NCI-H2029 (cell line): ENCODE measurements around the gene SHISAL2A.

Experiments used
- DNase-seq: peaks from one replicate; lab custom pipeline; 2025; lab: John Stamatoyannopoulos, UW

The SHISAL2A gene

DNA sequence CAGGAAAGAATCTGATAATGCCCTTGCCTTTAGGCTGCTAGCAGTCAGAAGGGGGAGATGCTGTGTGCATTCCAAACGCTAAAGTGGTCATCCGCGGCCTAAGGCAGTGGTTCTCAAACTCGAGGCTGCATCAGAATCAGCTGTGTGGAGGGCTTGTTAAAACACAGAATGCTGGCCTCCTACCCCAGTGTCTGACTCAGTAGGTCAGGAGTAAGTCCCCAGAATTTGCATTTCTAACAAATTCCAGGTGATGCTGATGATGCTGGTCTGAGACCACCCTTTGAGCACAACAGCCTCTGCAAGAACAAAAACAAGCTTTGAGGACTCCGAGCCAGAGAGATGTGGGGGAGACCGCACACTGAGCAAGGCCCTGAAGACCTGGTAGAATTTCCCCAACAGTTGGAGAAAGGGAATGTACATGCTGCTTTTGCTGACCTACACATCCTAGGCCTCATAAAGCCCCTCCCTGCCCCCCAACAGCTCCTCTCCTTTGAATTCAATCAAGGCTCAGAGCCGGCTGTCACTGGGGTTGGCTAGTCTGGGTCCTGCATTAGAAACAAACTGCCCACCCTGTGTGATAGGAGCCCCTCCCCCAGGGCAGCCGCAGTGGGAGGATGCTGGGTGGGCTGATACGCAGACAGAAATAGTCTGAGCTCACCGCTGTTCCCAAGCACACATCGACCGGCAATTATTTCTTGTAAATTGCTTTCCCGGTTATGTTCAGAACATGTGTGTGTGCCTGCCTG, 27.1 kb downstream of the SHISAL2A start:
- no peak for DNase-seq

GRCh38 chr1:52660807-52661206, 27.8 kb downstream of the SHISAL2A start:
- no peak for DNase-seq

DNA sequence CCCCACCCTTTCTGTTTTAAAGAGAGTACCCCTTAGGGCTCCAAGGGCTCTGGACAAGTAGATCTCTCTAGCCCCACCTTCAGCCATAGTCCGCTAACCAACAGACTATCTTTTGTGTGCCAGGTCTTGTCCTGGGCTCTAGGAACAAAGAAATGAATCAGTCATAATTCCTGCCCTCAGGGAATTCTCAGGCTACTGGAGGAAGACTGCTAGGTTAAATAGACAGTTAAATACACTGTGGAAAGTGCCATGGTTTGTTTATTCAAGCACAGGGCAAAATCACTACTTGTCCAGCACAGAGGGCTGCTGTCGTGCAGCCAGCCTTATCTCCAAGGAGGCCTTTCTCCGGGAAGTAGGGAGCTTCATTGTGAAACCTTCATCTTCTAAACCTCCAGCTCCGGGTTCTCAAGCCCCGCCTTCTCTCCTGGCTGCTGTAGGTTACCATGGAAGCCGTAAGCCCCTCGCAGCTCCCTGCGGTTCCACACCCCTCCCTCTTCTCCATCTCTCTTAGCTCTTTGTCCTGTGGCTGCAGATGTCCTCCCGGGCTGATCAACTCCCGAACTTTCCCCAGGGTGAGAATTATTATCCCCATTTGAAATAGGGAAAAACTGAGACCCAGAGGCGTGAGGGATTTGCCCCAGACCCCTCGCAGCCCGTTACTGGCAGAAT, 29.8 kb downstream of the SHISAL2A start:
- DNase-seq, result no peak

DNA sequence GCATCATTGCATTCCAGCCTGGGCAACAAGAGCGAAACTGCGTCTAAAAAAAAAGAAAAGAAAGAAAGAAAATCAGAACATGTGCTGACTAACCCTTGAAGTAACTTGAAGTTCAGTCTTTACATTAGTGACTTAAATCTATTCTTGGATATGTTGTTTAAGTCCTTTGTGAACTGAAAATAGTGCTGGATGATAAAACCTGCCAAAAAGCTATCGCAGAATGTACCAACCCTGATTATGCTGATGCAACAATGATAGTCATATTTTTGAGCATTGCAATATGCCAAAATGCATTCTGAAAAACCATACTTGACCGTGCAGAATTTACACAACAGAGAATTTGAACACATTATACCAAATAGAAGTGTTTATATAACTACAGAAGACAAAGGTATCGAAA, 30.7 kb downstream of the SHISAL2A start:
- DNase-seq, result no peak

- DNase-seq, result no peak
These were observed 32.3 kb downstream of the SHISAL2A start for GRCh38 chr1:52665006-52665941.

GRCh38 chr1:52667290-52667689, 34.3 kb downstream of the SHISAL2A start:
- no peak for DNase-seq

- no peak for DNase-seq
These were observed 35.0 kb downstream of the SHISAL2A start for GRCh38 chr1:52667984-52668383.

DNA sequence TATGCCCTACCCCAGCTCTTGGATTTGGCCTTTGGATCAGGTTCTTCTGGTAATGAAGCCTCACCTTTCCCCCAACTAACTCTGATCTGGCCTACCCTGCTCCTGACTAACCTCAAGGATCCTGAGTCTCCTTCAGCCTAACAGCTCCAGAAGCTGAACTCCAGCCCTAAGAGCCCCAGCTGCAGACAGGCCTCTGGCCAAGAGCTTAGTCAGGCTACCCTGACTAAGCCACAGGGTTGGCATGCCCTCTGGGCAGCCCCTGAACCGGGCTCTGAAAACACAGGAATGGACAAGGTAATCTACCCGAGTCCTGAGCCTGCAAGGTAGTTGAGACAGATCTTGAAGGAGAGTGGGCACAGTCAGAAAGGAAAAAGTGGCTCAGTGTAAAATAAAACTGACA, 35.7 kb downstream of the SHISAL2A start:
- no peak for DNase-seq

GRCh38 chr1:52669696-52670095, 36.7 kb downstream of the SHISAL2A start:
- DNase-seq, result no peak

- no peak for DNase-seq
These were observed 37.6 kb downstream of the SHISAL2A start for GRCh38 chr1:52670604-52671003.

DNA sequence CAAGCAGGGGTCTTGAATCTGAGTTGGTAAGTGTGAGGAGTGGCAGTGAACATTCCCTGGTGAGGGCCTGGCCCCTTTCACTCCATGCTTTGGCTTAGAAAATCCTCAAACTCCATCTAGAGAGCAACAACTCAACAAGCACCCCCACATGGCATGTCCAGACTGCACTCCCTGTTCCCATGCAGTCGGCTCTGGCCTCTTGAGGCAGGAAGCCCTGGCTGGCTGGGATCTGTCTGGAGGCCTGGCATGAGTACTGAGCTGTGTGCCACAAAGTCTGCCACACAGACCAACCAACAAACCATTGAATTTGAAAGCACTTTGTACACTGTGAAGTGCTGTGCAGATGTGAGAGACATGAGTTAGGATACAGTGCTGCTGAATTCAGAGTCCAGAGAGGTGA, 40.0 kb downstream of the SHISAL2A start:
- DNase-seq, result no peak

DNA sequence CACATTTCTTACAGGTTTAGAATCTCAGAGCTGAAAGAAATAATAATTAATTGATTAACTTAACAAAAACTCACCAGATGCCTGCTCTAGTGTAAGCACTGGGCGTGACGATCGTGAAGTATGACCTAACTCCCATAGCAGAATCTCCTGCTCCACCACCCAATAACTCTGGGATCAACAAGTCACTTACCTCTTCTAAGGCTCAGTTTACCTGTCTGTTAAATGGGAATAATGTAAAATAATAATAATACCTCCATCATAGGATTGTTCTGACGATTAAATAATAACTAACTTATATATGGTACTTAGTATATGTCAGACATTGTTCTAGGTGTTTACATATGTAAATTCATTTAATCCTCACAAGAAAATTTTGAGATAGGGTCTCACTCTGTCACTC, 40.5 kb downstream of the SHISAL2A start:
- DNase-seq, result no peak

DNA sequence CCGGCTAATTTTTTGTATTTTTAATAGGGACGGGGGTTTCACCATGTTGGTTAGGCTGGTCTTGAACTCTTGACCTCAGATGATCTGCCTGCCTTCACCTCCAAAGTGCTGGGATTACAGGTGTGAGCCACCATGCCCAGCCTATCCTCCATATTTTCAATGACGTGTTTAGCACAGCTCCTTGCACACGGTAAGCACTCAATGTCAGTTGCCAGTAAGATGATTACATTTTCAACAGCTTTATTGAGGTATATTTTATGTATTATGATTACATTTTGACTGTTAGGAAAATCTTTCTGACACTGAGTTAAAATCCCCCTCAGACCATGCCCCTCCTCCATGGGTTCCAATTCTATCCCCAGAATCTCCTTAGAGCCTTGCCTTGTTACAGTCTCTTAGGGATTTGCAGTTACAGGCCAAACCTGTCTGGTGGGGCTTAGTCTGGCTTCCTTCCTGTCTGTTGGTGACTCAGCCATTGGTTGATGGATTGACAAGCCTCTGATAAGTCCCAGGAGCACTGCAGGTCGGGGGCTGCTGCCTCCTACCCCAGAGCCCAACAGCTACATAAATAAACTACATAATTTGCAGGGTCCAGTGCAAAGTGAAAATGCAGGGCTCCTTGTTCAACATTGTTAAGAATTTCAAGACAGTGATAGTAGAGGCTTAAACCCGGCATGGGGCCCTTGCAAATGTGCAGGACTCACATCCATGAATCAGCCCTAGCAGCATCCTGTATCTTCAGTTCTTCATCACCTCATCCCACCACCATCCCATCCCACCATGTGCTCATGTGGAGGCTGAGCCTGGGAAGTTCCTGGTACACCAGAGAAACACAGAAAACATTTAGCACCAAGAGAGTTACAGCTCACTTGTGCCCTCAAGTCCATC, 41.8 kb downstream of the SHISAL2A start:
- DNase-seq, result no peak

DNA sequence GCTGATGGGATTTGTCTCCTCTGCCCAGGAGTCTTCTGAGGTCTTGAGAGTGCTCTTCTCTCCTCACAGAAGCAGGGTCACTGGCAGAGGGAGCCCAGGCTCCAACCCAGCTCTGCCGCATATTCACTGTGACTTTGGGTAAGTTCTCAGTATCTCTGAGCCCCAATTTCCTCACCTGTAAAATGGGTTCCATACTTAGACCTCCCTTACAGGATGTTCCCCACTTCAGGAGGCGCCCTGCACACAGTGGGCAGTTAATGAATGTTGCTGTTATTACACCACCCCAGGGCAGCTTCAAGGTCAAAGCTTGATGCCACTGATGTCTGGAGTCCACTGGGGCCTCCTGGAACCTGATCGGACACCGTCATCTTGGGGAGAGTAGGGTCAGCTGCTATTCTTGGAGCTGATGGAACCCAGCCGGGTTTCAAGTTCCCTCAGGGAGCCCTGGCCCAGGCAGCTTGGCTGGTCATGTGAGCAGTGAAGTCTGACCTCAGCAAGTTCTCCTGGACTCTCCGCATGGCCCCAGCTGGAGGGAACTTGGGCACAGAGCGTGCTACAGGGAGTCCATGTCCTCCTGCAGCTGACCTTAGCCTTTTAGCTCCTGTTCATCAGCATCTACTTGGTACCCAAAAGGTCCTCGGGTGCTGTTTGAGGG, 43.4 kb downstream of the SHISAL2A start:
- no peak for DNase-seq

DNA sequence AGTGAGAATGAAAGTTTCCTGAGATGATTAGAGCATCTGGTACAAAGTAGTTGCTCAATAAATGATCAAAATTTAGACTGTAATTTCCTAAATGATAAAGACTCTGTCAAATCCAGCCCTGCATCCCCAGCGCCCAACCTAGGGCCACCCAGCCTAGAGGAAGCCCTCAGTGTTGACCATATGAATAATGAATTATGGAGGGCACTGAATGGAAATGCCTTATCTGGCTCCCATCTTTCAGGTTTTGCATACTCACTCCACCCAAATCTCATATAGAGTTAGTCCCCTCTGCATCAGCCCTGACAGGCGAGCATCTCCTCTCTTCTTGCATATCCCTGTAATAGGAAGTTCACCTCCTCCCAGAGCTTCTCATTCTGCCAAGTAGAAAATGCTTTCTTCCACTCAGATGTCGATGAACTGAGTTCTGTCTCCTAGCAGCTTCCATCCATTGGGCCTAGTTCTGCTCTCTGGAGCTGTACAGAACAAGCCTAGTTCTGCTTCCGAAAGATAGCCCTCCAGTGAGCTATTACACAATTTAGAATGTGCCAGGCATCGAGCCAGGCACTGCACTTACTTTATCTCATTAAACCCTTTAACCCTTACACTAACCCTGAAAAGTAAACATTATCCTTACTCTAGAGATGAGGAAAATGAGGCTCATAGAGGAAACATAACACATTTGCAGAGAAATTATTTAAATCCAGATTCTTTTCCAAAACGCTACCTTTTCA, 44.3 kb downstream of the SHISAL2A start:
- DNase-seq, result peak; percentile 22

GRCh38 chr1:52679048-52679447, 46.1 kb downstream of the SHISAL2A start:
- no peak for DNase-seq

DNA sequence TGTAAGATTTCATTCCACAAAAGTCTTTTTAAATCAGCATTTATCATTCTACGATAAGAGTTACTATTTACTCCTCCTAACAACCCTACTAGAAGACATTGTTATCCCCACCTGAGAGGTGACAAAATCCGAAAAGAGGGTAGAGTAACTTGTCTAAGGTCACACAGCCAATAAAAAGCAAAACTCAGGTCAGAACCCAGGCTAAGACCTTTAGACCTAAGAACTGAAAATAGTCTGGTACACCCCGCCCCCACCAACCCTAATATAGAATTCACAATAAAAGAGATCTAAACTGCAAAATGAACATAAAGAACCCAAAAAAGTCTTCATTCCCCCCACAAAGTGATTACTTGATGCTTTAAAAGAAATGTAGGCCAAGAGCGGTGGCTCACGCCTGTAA, 46.5 kb downstream of the SHISAL2A start:
- DNase-seq, result no peak

GRCh38 chr1:52680353-52680752, 47.4 kb downstream of the SHISAL2A start:
- no peak for DNase-seq

DNA sequence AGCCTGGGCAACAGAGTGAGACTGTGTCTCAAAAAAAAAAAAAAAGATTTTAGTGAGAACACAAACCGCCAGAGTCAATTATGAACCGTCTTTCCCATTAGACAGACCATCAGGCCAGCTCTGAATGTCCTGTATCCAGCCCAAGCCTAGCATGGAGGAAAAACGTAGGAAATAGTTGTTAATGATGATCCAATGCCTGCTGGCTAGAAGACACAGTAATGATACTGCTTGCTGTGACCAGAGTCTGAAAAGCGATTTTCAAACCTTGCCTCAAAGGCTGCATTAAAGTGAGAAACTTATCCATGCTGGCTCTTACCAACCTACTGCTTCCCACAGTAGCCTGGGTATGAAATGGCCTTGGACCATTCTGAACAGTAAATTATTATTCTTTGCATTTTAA, 48.2 kb downstream of the SHISAL2A start:
- no peak for DNase-seq

GRCh38 chr1:52683367-52683940, 50.5 kb downstream of the SHISAL2A start:
- no peak for DNase-seq
